ENCODE data around the gene MYO5B.

- TF ChIP-seq POLR2A (IDR thresholded peaks at IDR 0.05) (no peak), CTCF (IDR thresholded peaks at IDR 0.05 in 4 of 5, conservative IDR thresholded peaks at IDR 0.05 in 1 of 5) (no peak)
Measured at GRCh38 chr18:49837889-49838288, 357.1 kb downstream of the MYO5B start.
